ENCODE data around the gene CCDC107.
"Not testable (repeated sequence)": the region's sequence is repeated elsewhere in the genome, so short reads cannot be mapped to it uniquely, and the experiment has no call there.

CCDC107 gene

DNA sequence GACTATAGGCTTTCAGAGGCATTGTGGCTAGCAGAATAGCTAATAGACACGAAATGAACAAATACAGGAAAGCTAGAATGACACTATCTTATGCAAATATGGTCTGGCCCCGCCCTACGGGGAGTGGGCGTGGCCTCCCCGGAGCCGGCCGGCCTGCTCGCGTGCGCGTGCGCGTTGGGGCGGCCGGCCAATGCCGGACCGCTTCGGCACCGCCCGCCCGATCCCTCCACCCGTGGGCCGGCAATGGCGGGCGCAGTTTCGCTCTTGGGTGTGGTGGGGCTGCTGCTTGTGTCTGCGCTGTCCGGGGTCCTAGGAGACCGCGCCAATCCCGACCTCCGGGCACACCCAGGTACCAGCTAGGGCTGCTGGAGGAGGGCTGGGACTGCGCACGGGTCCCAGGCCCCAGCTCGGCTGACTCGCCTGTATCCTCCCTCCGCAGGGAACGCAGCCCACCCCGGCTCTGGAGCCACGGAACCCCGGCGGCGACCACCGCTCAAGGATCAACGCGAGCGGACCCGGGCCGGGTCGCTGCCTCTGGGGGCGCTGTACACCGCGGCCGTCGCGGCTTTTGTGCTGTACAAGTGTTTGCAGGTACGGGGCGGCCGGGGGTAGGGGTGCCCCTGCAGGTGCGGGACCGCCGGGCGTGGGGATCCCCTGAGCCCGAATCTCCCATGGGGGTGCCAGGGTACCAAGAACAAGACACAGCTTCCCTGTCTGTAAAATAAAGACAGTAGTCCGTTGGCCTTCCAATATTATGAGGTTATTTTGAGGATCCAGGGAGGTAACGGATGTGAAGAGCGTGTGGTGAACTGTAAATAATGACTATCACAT is at the start of gene CCDC107:
Gene CCDC107 (plus strand): TSS at position 156 of the 831 bp plus-strand sequence. CDS start 88 bp downstream, at position 244.
- DNase-seq (ENCODE audit: low read depth in 1 of 2, low spot score in 1 of 2): peak; percentile 63 to 80

- DNase-seq (ENCODE audit: low read depth in 1 of 2, low spot score in 1 of 2): no peak
These were observed 48.9 kb upstream of the CCDC107 start for GRCh38 chr9:35609001-35609819.

- DNase-seq (ENCODE audit: low read depth in 1 of 2, low spot score in 1 of 2): no peak
These were observed 48.3 kb upstream of the CCDC107 start for GRCh38 chr9:35609820-35610163.

GRCh38 chr9:35611230-35611797 is 46.8 kb upstream of the CCDC107 start:
- DNase-seq (ENCODE audit: low read depth in 1 of 2, low spot score in 1 of 2): peak in 1 of 2 donors; percentile 39

DNA sequence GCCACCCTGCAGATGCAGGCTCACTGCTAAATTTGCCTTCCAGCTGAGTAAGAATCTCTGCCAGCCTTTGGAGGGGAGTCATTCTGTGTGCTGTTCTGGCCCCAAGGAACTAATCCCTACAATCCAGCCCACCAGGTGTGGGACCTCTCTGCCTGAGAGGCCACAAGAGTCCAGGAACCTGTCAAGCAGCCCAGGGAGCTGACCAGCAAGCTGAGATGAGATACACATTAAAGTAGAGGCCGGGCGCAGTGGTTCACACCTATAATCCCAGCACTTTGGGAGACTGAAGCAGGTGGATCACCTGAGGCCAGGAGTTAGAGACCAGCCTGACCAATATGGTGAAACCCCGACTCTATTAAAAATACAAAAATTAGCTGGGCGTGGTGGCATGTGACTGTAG is 46.0 kb upstream of the CCDC107 start:
- DNase-seq (ENCODE audit: low read depth in 1 of 2, low spot score in 1 of 2): not testable (repeated sequence)

- no peak for DNase-seq (ENCODE audit: low read depth in 1 of 2, low spot score in 1 of 2)
These were observed 45.2 kb upstream of the CCDC107 start for GRCh38 chr9:35612843-35613242.

DNA sequence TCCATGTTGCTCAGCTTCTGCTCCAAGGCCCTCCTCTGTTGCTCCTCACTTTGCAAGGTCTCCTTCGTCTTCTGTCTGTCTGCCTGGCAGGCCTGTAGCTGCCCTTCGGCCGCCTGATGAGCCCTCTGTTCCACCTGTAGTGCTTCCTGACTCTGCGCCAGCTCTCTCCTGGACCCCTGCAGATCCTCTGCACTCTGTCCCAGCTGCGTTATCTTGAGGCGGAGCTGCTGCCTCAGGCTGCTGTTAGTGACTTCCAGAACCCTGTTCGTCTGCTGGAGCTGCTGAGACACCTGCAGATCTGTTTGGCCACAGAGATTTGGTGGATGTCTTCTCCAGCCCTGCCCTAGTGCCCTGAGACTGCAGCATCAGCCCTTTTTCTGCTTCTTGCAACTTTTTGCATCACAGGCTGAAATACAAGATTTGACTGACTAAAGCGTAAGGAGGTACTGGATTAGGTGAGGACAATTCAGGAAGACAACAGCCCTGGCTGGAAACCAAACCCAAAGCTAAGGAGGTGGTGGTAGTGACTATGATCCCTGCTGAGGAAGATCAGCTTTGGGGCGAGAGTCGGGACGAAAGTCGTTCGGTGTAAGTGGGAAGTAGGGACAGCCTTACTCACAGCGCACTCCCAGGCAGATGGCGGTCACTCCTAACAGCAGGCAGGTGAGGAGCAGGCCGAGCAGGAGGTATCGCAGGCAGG is 42.0 kb upstream of the CCDC107 start:
- DNase-seq (ENCODE audit: low read depth in 1 of 2, low spot score in 1 of 2): no peak

GRCh38 chr9:35616681-35617459 is 41.2 kb upstream of the CCDC107 start:
- DNase-seq (ENCODE audit: low read depth in 1 of 2, low spot score in 1 of 2): peak; percentile 45 to 52

GRCh38 chr9:35617548-35617947 is 40.5 kb upstream of the CCDC107 start:
- no peak for DNase-seq (ENCODE audit: low read depth in 1 of 2, low spot score in 1 of 2)

- DNase-seq (ENCODE audit: low read depth in 1 of 2, low spot score in 1 of 2): no peak
These were observed 39.8 kb upstream of the CCDC107 start, which contains the start of gene CD72 for GRCh38 chr9:35618325-35618727. CD72 (minus strand) TSS chr9:35618413; CDS start chr9:35618303, 110 bp downstream.

- DNase-seq (ENCODE audit: low read depth in 1 of 2, low spot score in 1 of 2): no peak
These were observed 39.0 kb upstream of the CCDC107 start for GRCh38 chr9:35618854-35619799.

DNA sequence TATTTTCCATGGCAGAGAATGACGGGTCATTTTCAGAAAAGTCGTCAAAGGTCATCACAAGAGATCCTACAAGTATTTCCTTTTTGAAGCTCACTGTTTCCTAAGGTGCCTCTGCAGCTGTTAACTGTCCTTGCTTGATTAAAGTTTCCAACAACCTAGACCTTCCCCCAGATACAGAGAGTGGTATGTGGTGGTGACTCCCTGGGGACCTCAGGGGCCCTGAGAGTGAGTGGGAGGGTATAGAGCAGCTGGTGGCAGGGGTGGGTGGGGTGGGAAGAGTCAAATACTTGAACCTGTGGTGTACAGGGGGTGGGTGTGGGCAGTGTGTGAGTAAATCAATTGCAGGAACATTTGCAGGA is 38.3 kb upstream of the CCDC107 start:
- no peak for DNase-seq (ENCODE audit: low read depth in 1 of 2, low spot score in 1 of 2)

- no peak for DNase-seq (ENCODE audit: low read depth in 1 of 2, low spot score in 1 of 2)
These were observed 30.5 kb upstream of the CCDC107 start for GRCh38 chr9:35627575-35627974.

DNA sequence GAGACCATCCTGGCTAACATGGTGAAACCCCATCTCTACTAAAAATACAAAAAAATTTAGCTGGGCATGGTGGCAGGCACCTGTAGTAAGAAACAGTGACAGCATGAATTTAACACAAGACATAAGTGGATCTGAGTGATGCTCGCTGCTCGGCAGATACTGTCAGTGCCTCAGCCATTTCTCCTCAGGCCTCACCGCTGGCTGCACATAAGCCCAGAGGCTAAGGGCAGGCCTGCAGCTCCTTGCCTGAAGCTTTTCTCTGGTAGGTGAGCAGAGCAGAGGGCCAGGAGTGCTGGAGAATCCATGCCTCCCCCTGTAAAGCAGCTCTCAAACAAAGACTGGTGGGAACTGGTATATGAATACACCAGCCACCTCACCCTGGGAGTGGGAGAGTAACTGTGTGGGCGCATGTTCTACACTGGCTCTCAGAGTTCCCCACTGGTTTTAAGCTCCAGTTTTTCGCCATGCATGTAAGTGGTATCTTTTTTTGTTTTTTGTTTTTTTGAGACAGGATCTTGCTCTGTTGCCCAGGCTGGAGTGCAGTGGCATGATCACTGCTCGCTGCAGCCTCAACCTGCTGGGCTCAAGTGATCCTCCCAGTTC is 29.6 kb upstream of the CCDC107 start:
- no peak for DNase-seq (ENCODE audit: low read depth in 1 of 2, low spot score in 1 of 2)

DNA sequence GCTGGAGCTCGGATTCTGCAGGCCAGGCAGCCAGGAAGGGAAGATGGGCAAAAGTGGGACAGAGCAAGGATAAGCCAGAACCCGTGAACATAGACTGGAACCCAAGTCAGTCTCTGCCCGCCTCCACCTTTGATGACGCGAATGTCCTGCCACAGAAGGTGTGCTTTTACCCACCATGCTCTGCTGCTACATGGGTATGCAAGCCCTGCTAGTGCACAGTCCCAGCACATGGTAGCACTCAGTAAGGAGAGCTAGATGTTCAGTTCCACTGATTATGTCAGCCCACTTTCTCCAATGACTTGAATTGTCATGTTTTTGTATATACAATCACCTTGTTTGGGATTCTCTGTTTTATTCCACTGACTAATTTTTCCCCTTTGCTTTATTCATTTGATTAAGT is 28.5 kb upstream of the CCDC107 start:
- no peak for DNase-seq (ENCODE audit: low read depth in 1 of 2, low spot score in 1 of 2)

DNA sequence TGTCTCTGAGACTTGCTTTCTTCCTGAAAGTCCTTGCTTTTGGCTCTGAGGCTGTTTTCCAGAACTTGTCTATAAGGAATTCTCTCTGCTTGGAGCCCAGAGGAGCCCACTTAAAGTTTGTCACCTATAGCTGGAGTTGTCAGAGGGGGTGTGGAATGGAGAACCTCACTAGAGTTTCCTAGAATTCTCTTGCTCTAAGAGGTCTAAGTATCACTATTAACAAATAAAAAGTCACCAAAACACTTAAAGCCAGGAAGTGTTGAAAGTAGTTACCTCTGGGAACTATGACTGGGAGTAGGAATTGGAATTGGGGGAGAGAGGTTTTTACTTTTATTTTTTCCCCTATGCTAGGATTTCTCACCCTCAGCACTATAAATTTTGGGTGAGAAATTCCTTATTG is 22.4 kb upstream of the CCDC107 start:
- no peak for DNase-seq (ENCODE audit: low read depth in 1 of 2, low spot score in 1 of 2)

GRCh38 chr9:35636135-35636876 is 21.8 kb upstream of the CCDC107 start:
- no peak for DNase-seq (ENCODE audit: low read depth in 1 of 2, low spot score in 1 of 2)

- DNase-seq (ENCODE audit: low read depth in 1 of 2, low spot score in 1 of 2): not testable (repeated sequence)
These were observed 21.2 kb upstream of the CCDC107 start for GRCh38 chr9:35636877-35637246.

Data from activated T-helper 1 cell treated with anti-CD3 and anti-CD28 coated beads, Interleukin-2, amount 50 U/mL, for 16 hours (primary cell).